DOHH2 (cell line): ENCODE data around the gene DUSP2.

Source experiments
- H3F3A ChIP-seq: fragments of 200-600 bp; sonication (generic), shearing (Covaris generic); 2 replicates; pipeline ENCODE4 v1.6.0; 2016; ENCODE audit warnings: antibody characterized with exemption, mild to moderate bottlenecking; ENCODE audit not compliant: control insufficient read depth, insufficient read depth
- H3K27ac ChIP-seq: fragments of 200-600 bp; sonication (generic); 2 replicates; pipeline ENCODE4 v1.5.1; 2014; ENCODE audit warnings: low read depth, mild to moderate bottlenecking, low read length, moderate library complexity
- H3K27me3 ChIP-seq: fragments of 200-600 bp; sonication (generic); 2 replicates; pipeline ENCODE4 v1.6.1; 2014; ENCODE audit warnings: mild to moderate bottlenecking, low read length, mixed read lengths; ENCODE audit not compliant: control insufficient read depth
- H3K36me3 ChIP-seq: fragments of 200-600 bp; sonication (generic); 2 replicates; pipeline ENCODE4 v1.6.1; 2014; ENCODE audit warnings: mild to moderate bottlenecking, low read length, moderate library complexity, mixed read lengths; ENCODE audit not compliant: control insufficient read depth
- H3K4me1 ChIP-seq: fragments of 200-600 bp; sonication (generic); 2 replicates; pipeline ENCODE4 v1.6.1; 2014; ENCODE audit warnings: mild to moderate bottlenecking, low read length, mixed read lengths; ENCODE audit not compliant: control insufficient read depth
- H3K4me2 ChIP-seq: fragments of 200-600 bp; sonication (generic); 2 replicates; pipeline ENCODE4 v1.6.0; 2014; ENCODE audit warnings: mild to moderate bottlenecking, low read length, moderate library complexity
- H3K4me3 ChIP-seq: fragments of 200-600 bp; sonication (generic); 2 replicates; pipeline ENCODE4 v1.5.1; 2014; ENCODE audit warnings: mild to moderate bottlenecking, low read length, mixed read lengths
- H3K79me2 ChIP-seq: fragments of 200-600 bp; sonication (generic); 2 replicates; pipeline ENCODE4 v1.6.1; 2014; ENCODE audit warnings: mild to moderate bottlenecking, low read length, mixed read lengths; ENCODE audit not compliant: control insufficient read depth
- H3K9me2 ChIP-seq: fragments of 200-600 bp; sonication (generic); replicated peaks from 2 replicates; pipeline ENCODE4 v1.6.1; 2014; ENCODE audit warnings: mild to moderate bottlenecking, low read length, mixed read lengths; ENCODE audit not compliant: control insufficient read depth
- H3K9me3 ChIP-seq: fragments of 200-600 bp; sonication (generic); 2 replicates; pipeline ENCODE4 v1.6.1; 2014; ENCODE audit warnings: antibody characterized with exemption, low read length, mixed read lengths; ENCODE audit not compliant: control insufficient read depth, insufficient read depth
- H4K20me1 ChIP-seq: fragments of 200-600 bp; sonication (generic); 2 replicates; pipeline ENCODE4 v1.6.0; 2014; ENCODE audit warnings: low read depth, mild to moderate bottlenecking, antibody characterized with exemption, low read length, moderate library complexity; ENCODE audit not compliant: control insufficient read depth, insufficient read depth
- CTCF ChIP-seq: fragments of 200-600 bp; sonication (generic); IDR thresholded peaks from one replicate; pipeline ENCODE4 v1.5.1; 2014; ENCODE audit warnings: antibody characterized with exemption, mild to moderate bottlenecking, low read depth, low read length; ENCODE audit not compliant: poor library complexity, severe bottlenecking
- EZH2phosphoT487 ChIP-seq: fragments of 200-600 bp; sonication (generic); IDR thresholded peaks from 2 replicates; pipeline ENCODE4 v1.6.1; 2017; ENCODE audit warnings: borderline replicate concordance, mild to moderate bottlenecking, antibody characterized with exemption, low read length, moderate library complexity, mixed read lengths

The DUSP2 gene

GRCh38 chr2:96111823-96112500 lies 33.3 kb downstream of the DUSP2 start:
- H3K9me2 ChIP-seq = no peaks in the 10 kb centered on the region
- H3K27me3 ChIP-seq = peaks cover 6% of the 10 kb centered on the region; the same call in 1 of the 2 replicates
- H3K79me2 ChIP-seq = no peaks in the 10 kb centered on the region
- no peaks in the 10 kb centered on the region for H3K36me3 ChIP-seq
- H3K27ac ChIP-seq = no peak overlapping the region
- no peak overlapping the region for H3K4me2 ChIP-seq
- TF ChIP-seq EZH2phosphoT487 (no peak), CTCF (no peak)
- no peaks in the 10 kb centered on the region for H3F3A ChIP-seq
- no peak overlapping the region for H3K4me3 ChIP-seq
- H3K9me3 ChIP-seq = no peaks in the 10 kb centered on the region
- 0 out of 2 replicates have a peak, but pooled peaks cover 6% of the 10 kb centered on the region for H3K4me1 ChIP-seq
- no peaks in the 10 kb centered on the region for H4K20me1 ChIP-seq

GRCh38 chr2:96111257-96111640 lies 34.0 kb downstream of the DUSP2 start:
- 0 out of 2 replicates have a peak, but pooled peaks cover under 1% of the 10 kb centered on the region for H3K4me1 ChIP-seq
- no peak for TF ChIP-seq CTCF
- no peak for TF ChIP-seq EZH2phosphoT487

GRCh38 chr2:96110621-96111256 lies 34.5 kb downstream of the DUSP2 start:
- Histone ChIP-seq H4K20me1 (no peaks in the 10 kb centered on the region), H3K36me3 (no peaks in the 10 kb centered on the region), H3K79me2 (no peaks in the 10 kb centered on the region), H3F3A (no peaks in the 10 kb centered on the region), H3K4me3 (no peak overlapping the region), H3K9me3 (peaks cover under 1% of the 10 kb centered on the region; the same call in 1 of the 2 replicates), H3K9me2 (no peaks in the 10 kb centered on the region), H3K27ac (no peak overlapping the region), H3K27me3 (peaks cover 6% of the 10 kb centered on the region; the same call in 1 of the 2 replicates), H3K4me2 (no peak overlapping the region), H3K4me1 (no peaks in the 10 kb centered on the region)
- TF ChIP-seq EZH2phosphoT487 (no peak), CTCF (no peak)

More at GRCh38 chr2:96111257-96111640, 34.0 kb downstream of the DUSP2 start:
- H3K4me2 ChIP-seq = no peak overlapping the region
- H4K20me1 ChIP-seq = no peaks in the 10 kb centered on the region
- H3K27ac ChIP-seq = no peak overlapping the region
- H3K79me2 ChIP-seq = no peaks in the 10 kb centered on the region
- no peaks in the 10 kb centered on the region for H3K36me3 ChIP-seq
- H3K9me3 ChIP-seq = no peaks in the 10 kb centered on the region
- H3K27me3 ChIP-seq = peaks cover 6% of the 10 kb centered on the region; the same call in 1 of the 2 replicates
- H3K9me2 ChIP-seq = no peaks in the 10 kb centered on the region
- no peaks in the 10 kb centered on the region for H3F3A ChIP-seq
- no peak overlapping the region for H3K4me3 ChIP-seq
